HG03025 (cell line): ENCODE results near the gene LHFPL5.

Experiments
- ATAC-seq: cut with Tn5 transposase; IDR thresholded peaks from one replicate; pipeline ENCODE4 v1.9.1; 2021; ENCODE audit warnings: mild to moderate bottlenecking, moderate library complexity; ENCODE audit not compliant: unreplicated experiment, low FRiP score

LHFPL5 gene

GRCh38 chr6:35804996-35805736 lies at the start of gene LHFPL5:
Gene LHFPL5 (plus strand): TSS chr6:35805352. CDS start chr6:35805671, 319 bp downstream.
- no peak for ATAC-seq

- ATAC-seq: no peak
Observed at GRCh38 chr6:35757456-35758123, 47.6 kb upstream of the LHFPL5 start.

GRCh38 chr6:35759426-35759825 lies 45.7 kb upstream of the LHFPL5 start:
- ATAC-seq: no peak

- no peak for ATAC-seq
Observed at GRCh38 chr6:35765739-35766138, 39.4 kb upstream of the LHFPL5 start.

- no peak for ATAC-seq
Observed at GRCh38 chr6:35769211-35769610, 35.9 kb upstream of the LHFPL5 start.

GRCh38 chr6:35771343-35771627 lies 33.9 kb upstream of the LHFPL5 start:
- no peak for ATAC-seq

GRCh38 chr6:35774116-35774794 lies 30.9 kb upstream of the LHFPL5 start:
- ATAC-seq: no peak

GRCh38 chr6:35775031-35775430 lies 30.1 kb upstream of the LHFPL5 start:
- no peak for ATAC-seq

- no peak for ATAC-seq
Observed at GRCh38 chr6:35776364-35777215, 28.6 kb upstream of the LHFPL5 start, which contains the start of gene CLPSL2. Gene CLPSL2 (plus strand): TSS chr6:35776598. CDS start chr6:35776619, 21 bp downstream.

- no peak for ATAC-seq
Observed at GRCh38 chr6:35777356-35778102, 27.6 kb upstream of the LHFPL5 start.

- no peak for ATAC-seq
Observed at GRCh38 chr6:35778437-35778836, 26.7 kb upstream of the LHFPL5 start.

- ATAC-seq: no peak
Observed at GRCh38 chr6:35780719-35781118, 24.4 kb upstream of the LHFPL5 start, which contains the start of gene CLPSL1. Gene CLPSL1 (plus strand): TSS chr6:35781019. CDS start chr6:35781111, 92 bp downstream.

GRCh38 chr6:35781290-35781689 lies 23.9 kb upstream of the LHFPL5 start:
- ATAC-seq: no peak

GRCh38 chr6:35782424-35782823 lies 22.7 kb upstream of the LHFPL5 start:
- ATAC-seq: no peak

GRCh38 chr6:35784200-35784599 lies 21.0 kb upstream of the LHFPL5 start:
- ATAC-seq: no peak

GRCh38 chr6:35786272-35786671 lies 18.9 kb upstream of the LHFPL5 start:
- no peak for ATAC-seq

- no peak for ATAC-seq
Observed at GRCh38 chr6:35786810-35787209, 18.3 kb upstream of the LHFPL5 start.

- no peak for ATAC-seq
Observed at GRCh38 chr6:35787266-35788218, 17.6 kb upstream of the LHFPL5 start.
